ENCODE data around the gene GALNT2.

DNA sequence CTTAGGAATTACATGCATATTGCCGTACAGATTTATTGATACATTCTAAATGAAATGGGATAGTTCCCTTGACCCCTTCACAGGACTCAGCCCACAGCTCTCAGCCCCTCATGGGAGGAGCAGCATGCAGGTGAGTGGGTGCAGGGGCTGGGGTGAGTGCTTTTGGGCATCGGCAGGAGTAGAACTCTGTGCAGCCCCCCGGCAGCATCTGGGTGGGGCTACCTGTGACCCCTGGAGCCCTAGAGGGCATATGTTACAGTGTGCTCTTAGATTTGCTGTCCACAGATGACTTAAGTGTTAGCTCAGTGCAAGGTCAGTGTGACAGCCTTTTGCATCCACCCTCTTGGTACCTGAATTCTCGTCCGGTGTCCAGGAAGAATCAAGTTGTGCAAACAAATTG lies 120.3 kb downstream of the GALNT2 start:
- TF ChIP-seq CTCF (IDR thresholded peaks at IDR 0.05 in 8 of 11, conservative IDR thresholded peaks at IDR 0.05 in 3 of 11), result no peak
- no peak for TF ChIP-seq POLR2AphosphoS5 (IDR thresholded peaks at IDR 0.05)
- no peak for TF ChIP-seq POLR2A (IDR thresholded peaks at IDR 0.05)

Data from spleen (tissue), 7 donors.